Epidermal melanocyte (primary cell): ENCODE results near the gene VPS26B.
"Not testable (repeated sequence)": the region's sequence is repeated elsewhere in the genome, so short reads cannot be mapped to it uniquely, and the experiment has no call there.

Source experiments
- DNase-seq: peaks from one replicate; pipeline ENCODE4 v3.0.0; 2011; ENCODE audit warnings: low spot score; ENCODE audit not compliant: insufficient read length

Gene VPS26B

DNA sequence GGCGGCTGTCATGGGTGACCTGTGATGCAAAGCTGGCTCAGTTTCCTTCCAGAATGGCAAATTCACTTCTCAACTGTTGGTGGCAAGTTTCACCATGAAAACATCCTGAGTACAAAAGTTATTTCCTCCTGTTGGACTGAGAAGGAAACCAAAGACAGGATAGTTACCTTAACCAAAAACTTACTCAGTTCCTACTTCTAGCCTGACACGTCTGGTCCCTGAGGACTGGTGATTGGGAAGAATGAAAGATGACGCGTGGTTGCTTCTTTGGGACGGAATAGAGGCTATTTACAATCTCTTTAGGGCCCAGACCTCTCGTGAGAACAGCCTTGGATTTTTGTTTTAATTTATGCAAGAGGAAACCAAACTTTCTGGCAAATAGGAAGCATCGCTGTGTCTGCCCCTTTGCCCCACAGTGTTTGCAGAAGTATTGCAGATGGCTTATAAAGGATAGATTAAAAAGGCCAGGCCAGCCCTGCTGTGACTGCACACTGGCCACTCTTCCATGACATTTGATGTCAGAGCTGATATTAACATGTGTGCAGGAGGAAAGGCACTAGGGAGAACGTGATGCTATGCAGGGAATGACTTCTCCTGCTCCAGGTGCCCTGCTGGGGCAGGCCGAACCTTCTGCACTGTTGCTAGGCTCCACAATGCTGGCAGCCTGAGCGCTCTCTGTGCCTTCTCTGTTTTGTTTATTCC is 7.6 kb downstream of the VPS26B start:
- DNase-seq, result no peak

DNA sequence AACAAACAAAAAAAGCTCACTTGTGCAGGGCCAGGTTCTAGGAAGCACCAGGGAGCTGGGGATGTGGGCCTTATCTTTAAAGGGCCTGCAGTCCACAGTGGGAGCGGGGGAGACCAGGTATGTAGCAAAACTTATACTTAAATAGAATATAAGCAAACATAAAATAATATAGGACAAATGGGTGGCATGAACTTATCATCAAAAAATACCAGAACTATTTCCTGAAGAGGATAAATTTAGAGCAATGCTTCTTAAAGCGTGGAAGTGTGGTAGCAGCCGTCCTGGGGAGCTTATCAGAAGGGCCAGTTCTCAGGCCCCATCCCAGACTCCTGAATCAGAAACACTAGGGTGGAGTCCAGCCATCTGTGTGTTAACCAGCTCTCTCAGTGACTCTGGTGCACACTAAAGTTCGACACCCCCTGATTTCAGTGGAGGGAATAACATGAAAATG is 9.3 kb downstream of the VPS26B start:
- no peak for DNase-seq

DNA sequence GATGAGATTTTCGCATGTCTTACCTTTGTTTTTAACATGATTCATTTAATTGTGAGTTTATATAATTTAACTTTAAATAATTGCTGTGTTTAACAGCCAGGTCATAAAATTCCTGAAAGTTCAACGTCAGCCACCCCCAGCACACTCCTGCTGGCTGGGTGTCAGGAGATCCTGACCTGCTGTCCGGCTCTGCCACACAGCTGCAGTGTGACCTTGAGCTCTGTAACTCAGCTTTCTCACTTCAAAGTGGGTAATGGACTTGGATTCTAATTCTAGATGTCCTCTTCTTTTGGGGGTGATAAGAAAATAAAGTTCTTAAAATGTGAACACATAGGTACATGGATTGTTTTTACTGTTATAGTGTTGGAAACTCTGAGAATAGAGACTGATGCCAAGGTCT is 10.9 kb downstream of the VPS26B start:
- DNase-seq, result no peak

DNA sequence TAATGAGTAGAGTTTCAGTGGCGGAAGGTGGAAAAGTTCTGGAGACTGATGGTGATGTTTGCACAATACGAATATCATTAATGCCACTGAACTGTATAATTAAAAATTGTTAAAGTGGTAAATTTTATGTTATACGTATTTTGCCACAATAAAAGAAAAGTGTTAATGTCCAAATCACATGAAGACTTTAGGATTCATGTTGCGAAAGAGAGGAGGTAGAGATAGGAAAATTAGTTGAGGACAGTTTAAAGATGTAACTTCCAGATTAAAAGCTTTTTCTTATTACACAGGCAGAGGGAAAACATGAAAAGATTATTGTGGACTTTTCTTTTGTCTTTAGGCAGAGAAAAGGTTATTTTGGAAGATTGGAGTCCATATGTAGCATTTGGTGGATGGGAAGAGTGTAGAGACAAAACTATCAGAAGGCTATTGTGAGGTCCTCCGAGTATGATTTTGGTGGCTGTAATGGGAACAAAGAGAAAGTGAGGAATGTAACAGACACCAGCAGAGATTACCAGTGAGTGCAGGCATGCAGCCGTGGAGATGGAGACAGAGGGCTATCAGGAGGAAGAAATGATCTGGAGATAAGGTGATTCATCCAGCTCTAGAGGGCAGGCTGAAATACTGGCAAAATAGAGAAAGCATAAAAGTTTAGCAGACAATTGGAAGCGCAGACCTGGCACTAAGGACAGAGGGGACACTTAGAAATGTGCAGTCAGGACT is 12.5 kb downstream of the VPS26B start:
- no peak for DNase-seq

DNA sequence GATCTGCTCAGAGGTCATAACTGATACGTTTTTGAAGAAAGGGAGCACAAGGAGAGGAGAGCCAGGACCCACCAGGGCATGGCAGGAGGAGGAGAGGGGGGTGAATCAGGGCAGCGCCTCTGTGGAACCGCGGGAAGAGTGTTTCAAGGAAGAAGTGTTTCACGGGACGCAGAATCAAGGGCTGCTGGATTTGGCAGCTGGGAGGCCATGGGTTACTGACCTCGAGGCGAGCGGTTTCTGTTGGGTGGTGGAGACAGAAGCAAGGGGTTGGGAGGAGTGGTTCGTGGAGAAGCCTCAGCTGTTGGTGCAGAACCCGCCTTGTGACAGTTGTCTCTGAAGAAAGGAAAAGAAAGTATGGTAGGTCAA is 13.1 kb downstream of the VPS26B start:
- DNase-seq, result no peak

DNA sequence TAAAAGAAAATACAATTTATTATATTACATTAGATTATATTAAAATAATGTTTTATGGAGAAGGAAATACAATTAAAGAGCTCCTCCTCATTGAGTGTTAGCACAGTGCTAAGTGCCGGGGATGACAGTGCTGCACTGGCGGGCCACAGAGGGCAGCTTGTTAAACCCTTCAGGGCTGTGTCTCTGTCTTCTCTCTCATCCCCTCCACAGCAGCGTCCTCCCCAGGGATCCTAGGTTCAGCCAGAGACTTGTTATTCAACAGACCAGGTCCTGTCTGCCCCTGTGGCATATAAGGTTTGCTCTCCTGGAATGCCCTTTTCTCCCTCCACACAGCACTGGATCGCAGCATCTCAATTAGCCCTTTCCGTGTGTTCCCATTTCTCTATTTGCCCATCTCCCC is 14.5 kb downstream of the VPS26B start:
- no peak for DNase-seq

DNA sequence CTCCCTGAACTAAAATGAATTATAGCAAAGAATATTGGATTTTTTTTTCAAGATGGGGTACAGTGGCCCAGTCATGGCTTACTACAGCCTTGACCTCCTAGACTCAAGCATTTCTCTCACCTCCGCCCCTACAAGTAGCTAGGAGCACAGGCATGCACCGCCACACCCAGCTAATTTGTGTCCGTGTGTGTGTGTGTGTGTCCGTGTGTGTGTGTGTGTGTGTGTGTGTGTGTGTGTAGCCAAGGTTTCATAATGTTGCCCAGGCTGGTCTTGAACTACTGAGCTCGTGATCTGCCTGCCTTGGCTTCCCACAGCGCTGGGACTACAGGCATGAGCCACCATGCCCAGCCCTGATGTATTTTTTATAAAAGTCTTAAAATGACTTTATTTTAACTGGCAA is 16.1 kb downstream of the VPS26B start:
- DNase-seq, result no peak

DNA sequence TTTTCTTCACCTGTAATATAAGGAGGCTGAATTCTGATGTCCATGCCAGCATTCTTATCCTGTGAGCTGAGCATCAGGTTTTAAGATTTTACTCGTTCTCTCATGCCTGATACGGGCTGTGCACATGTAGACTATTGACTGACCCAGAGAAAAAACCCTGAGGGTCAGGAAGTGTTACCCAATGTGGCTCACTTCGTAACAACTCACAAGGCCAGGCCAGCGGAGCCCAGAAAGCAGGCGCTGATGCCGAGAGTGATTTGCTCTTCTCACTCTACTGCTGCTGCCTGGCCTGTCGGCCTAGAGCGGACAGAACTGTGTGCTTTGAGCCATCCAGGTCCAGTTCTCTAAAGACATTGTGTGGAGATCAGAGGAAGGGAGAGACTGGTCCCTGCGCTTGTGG is 17.9 kb downstream of the VPS26B start:
- DNase-seq, result no peak

DNA sequence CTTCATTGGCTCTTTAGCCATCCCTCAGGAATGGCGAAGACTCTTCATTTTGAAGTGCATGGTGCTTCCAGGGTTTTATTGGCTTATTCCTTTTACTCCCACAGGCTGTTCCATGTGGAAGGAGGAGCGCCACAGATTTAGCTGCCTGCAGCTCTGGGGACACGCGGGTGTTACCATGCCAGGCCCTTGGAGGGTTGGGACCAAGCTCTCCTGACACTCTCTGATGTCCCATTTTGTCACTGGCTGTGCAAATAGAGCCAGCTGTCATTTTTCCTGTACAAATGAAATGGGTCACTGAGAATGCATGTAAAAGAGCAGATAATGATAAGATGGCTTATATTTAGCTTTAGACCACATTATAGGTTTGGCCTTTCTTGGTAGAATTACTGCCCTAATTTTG is 19.4 kb downstream of the VPS26B start:
- DNase-seq, result no peak

DNA sequence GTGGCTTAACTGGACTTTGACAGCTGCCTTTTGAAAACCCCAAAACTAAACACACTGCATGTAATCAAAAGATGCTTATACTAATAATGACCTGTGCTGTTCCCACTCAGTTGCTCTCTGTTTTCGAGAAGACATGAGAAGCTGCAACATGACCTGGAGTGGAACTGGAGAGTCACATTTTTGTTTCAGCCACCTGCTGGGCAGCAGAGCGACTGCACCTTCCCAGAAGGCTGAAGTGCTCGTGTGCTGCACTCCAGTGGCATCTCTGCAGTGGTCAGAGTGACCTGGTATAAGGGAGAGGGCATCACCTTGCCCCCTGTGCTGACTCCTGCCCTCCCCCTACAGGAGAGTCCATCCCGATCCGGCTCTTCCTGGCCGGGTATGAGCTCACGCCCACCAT is 20.1 kb downstream of the VPS26B start:
- DNase-seq, result no peak

DNA sequence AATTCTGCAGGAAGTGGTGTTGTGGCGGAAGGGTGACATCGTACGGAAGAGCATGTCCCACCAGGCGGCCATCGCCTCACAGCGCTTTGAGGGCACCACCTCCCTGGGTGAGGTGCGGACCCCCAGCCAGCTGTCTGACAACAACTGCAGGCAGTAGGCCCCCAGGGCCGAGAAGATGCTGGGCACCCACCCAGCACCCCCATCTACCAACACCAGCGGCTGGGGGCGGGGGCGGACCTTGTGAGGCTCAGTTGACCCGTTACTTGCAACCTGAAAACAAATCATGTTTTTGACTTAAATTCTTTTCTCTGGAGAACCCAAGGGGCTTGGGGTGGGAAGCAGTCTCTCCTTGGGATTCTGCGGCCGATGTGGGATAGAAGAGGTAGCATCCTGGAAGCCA is 21.0 kb downstream of the VPS26B start:
- no peak for DNase-seq

DNA sequence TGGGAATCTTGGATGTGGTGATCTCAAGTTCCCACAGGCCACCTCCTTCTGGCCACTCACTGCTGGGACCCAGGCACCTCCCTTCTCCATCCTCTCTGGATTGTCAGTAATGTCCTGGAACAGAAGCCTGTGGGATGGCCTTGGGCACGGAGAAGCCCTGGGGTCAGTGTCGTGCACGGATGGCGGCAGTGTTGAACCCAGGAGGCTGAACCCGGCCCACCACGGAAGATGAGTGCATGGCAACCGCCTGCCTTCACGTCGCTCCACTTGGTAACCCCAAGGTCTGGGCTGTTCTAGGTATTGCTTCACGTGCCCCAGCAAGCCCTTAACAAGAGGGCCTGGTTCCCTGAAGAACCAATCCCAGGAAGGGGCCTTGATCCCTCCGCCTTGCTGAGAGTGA is 21.6 kb downstream of the VPS26B start:
- DNase-seq, result no peak

DNA sequence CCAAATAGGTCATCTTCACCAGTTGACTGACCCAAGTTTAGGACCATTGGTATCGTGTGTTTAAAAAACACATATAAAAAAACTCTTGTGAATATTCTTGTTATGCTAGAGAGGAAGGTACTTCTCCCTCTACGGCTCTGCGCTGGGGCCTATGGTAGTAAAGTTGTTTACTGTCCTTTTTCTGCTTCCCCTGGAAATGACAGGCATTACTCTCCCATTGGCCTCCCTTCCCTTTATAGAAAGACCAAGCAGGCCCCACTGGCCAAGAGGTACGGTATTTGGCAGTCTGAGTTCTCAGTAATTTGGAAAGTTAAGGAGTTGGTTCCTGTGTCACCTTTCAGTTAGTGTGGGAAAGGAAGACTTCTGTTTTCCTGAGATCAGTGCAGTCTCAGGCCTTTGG is 22.2 kb downstream of the VPS26B start:
- no peak for DNase-seq

DNA sequence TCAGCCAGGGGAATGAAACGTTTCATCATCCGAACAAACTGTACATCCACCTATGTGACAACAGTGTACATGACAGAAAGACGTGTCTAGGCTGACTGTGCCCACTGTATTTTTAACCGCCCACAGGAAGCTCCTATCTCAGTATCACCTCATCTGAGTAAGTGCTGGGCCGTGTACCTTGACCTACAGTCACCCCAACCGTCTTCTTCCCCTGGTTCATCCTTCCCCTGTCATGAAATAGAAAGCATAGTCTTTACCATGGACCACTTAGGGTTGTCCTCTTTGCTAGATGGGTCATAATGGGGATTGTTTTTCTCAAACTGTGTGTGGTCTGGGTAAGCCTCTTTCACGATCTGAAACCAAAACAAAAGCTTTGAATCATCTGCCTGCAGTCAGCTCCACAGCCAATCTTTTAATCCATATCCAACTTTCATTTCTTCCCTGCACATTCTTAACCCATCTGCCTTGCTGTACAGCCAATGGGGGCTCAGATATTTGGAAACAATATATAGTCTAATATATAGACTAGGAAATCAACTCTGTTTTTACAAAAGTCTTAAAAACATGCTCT is 24.5 kb downstream of the VPS26B start:
- no peak for DNase-seq

DNA sequence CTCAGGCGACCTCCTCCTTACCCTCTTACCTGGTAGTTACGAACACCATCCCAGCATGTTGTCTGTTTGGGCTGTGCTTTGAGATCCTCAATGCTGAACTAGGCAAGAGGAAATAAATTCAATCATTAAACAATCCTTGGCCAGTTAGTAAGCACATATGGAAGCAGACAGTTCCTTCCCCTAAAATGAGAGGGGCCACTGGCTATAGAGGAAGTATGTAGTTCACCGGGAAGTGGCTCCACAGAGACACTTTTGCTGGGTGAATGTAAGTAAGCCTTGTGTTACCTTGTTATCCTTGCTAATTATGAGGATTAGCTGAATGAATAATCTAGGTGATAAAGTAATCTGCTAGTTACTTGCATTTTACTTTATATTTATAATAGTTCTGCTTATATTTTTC is 25.8 kb downstream of the VPS26B start:
- no peak for DNase-seq

DNA sequence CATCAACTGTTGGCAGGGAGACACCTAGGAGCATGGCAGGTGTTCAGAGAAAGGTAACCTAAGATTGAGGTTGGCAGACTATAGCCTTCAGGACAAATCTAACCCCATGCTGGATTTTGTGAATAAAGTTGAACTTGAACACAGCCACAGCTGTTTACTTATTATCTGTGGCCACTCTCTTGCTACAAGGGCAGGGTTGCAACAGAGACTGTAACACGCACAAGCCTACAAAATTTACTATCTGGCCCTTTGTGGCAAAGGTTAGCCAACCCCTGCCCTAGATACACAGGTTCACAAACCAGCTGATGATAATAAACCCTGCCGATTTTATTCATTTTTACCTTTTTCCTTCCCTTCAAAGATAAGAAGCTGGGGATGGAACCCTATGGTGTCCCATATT is 26.2 kb downstream of the VPS26B start:
- no peak for DNase-seq

DNA sequence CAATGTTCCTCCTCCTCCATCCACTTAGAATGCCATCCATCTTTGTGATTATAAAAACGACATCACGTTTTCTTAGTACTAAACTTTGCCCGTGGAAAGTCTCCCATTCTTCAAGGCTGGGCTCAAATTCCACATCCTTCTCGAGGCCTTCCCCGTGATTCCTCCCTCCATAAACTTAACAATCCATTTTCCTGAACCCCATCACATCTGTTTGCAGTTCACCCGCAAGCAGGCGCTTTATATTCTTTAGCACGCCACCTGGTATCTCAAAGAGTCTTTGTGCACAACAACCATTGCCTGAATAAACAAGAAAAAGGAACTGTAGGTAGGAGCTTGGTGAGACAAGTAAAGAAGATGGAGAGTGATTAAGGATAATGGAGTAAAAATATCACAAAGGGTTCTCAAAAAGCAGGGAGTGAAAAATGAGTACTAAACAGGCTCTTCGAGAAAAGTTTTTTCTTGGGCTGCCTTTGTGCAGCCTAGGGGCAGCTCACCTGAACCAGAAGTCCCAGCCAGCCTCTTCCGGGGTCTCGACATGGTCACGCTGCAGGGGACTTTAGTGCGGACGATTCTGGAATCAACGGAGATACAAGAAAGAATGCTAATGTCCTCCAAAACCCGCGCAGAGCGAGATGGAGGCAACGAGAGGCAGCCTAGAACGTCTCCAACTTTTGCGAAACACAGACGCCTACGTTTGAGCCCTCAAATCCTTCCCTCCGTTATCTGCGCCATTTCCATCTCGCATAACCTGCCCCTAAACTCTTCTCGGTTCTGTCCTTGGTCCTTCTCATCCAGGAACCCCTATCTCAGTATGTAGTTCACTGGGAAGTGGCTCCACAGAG is 28.1 kb downstream of the VPS26B start:
- no peak for DNase-seq

DNA sequence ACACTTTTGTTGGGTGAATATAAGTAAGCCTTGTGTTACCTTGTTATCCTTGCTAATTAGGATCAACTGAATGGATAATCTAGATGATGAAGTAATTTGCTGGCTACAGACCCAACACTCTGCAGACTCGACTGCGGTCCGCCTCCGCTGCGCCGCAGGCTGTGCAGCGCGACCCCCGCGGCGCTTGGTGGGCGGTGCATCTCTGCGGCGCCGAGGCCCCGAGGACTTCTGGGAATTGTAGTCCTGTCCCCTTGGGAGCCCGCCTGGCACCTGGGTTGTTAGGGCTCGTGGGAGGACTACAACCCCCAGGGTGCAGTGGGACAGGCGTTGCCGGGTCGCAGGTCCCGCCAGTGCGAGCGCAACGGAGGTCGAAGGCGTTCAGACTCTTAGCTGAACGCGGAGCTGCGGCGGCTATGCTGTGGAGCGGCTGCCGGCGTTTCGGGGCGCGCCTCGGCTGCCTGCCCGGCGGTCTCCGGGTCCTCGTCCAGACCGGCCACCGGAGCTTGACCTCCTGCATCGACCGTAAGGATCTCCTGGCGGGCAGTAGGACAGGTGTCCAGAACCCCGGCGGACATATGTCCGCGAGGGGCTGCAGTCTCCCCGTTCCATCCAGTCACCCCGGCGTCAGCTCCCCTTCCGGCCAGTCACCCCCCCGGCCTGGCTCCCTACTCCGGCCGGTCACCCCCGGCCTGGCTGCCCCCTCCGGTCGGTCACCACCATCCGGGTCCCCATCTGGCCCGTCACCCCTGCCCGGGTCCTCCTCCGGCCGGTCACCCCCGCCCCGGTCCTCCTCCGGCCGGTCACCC is 28.9 kb downstream of the VPS26B start, which contains the start of the genes ACAD8 and THYN1:
Gene ACAD8, plus strand, starts transcription at position 381 of the 806 bp plus-strand sequence. Its CDS starts 33 bp downstream, at position 414.
Gene THYN1, minus strand, starts transcription at position 165 of the 806 bp plus-strand sequence. CDS start 470 bp downstream, outside the sequence.
- peak; percentile 96 for DNase-seq

DNA sequence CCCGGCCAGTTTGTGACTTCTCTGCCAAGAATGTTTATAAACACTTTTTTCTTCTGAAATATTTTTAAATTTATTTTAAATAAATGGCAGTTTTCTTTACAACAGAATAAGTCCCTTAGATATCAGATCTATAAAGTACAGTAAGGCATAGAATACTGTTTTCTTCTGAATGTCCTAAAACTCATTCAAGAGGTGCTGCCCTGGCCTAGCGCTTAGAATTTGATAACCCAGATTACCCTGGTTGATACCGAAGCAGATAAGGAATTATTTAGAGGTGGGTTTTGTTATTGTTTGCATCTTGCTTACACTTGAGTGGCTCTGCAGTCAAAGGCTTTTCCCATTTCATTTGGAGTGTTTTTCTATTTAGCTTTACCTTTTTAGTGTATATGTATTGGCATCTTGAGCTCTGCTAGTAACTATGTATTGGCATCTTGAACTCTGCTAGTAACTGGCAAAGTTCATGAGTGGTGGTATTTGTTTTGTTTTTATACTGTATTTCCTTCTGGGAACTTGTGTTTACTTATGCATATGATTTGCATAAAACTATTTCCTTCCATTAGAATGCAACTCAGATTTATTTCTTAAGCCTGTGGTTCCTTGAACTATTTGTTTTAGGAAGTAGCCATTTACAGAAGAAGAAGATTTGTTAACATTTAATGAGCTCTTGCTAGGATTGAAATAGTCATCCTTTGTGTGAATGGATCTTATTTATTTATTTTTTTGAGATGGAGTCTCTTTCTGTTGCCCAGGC is 30.1 kb downstream of the VPS26B start:
- DNase-seq, result no peak

DNA sequence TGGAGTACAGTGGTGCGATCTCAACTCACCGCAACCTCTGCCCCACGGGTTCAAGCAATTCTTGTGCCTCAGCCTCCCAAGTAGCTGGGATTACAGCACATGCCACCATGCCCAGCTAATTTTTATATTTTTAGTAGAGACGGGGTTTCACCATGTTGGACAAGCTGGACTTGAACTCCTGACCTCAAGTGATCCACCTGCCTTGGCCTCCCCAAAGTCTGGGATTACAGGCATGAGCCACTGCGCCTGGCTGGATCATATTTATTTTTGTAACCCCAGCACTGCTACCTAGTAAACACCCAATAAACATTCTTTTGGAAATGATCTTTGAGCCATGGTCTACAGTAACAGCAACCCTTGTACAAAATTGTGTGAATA is 30.7 kb downstream of the VPS26B start:
- DNase-seq, result not testable (repeated sequence)
